HepG2 (cell line): ENCODE data around the gene HSDL1. TPM values are rescaled to one million over a fixed set of nuclear protein-coding genes. Genes with fewer than 3 reads are reported as not detected.

Experiments used
- BRCA1 ChIP-seq: sonication (generic); formaldehyde crosslinking; IDR thresholded peaks from 2 replicates; pipeline ENCODE4 v1.4.0; 2020; ENCODE audit warnings: missing genetic modification reagents
- FUBP1 ChIP-seq: sonication (generic); formaldehyde crosslinking; IDR thresholded peaks from 2 replicates; pipeline ENCODE4 v1.5.1; 2020; ENCODE audit warnings: missing genetic modification reagents, mild to moderate bottlenecking, borderline replicate concordance
- ISX ChIP-seq: sonication (generic); formaldehyde crosslinking; conservative IDR thresholded peaks from 2 replicates; pipeline ENCODE4 v1.5.0; 2020; ENCODE audit warnings: missing genetic modification reagents
- KLF6 ChIP-seq: IDR thresholded peaks from 2 replicates; pipeline ENCODE4 v1.8.0; 2016; ENCODE audit warnings: missing biosample characterization, missing genetic modification reagents
- MNT ChIP-seq: fragments of 450-650 bp; IDR thresholded peaks from 2 replicates; pipeline ENCODE4 v1.6.1; 2016
- MTA3 ChIP-seq: sonication (generic); formaldehyde crosslinking; IDR thresholded peaks from 2 replicates; pipeline ENCODE4 v1.4.0; 2020; ENCODE audit warnings: missing genetic modification reagents
- STAT6 ChIP-seq: sonication (generic); formaldehyde crosslinking; IDR thresholded peaks from 2 replicates; pipeline ENCODE4 v1.4.0; 2020; ENCODE audit warnings: missing genetic modification reagents, mild to moderate bottlenecking, borderline replicate concordance
- TEF ChIP-seq: sonication (generic); formaldehyde crosslinking; IDR thresholded peaks from 2 replicates; pipeline ENCODE4 v1.5.0; 2020; ENCODE audit warnings: missing genetic modification reagents
- ZNF318 ChIP-seq: sonication (generic); formaldehyde crosslinking; IDR thresholded peaks from 2 replicates; pipeline ENCODE4 v1.4.0; 2020; ENCODE audit warnings: mild to moderate bottlenecking, missing genetic modification reagents
- ZNF468 ChIP-seq: sonication (generic); formaldehyde crosslinking; IDR thresholded peaks from 2 replicates; pipeline ENCODE4 v1.8.0; 2022; ENCODE audit warnings: mild to moderate bottlenecking, moderate library complexity, missing genetic modification reagents
- ZNF501 ChIP-seq: sonication (generic); formaldehyde crosslinking; IDR thresholded peaks from 2 replicates; pipeline ENCODE4 v1.5.1; 2020; ENCODE audit warnings: mild to moderate bottlenecking, moderate library complexity, missing genetic modification reagents
- ZNF563 ChIP-seq: sonication (generic); formaldehyde crosslinking; IDR thresholded peaks from 2 replicates; pipeline ENCODE4 v1.8.0; 2022; ENCODE audit warnings: mild to moderate bottlenecking, moderate library complexity, missing genetic modification reagents
- ZNF652 ChIP-seq: IDR thresholded peaks from 2 replicates; pipeline ENCODE4 v1.6.1; 2016; ENCODE audit warnings: low read depth, borderline replicate concordance
- polyA plus RNA-seq, 8 experiments: library from polyadenylated mRNA; depleted of rRNA in 3 of 8; stranded (reverse) in 7 of 8; unstranded in 1 of 8; fragments of >200 nt; fragmentation: Illumina TruSeq in 4 of 8; extraction: Trizol in 4 of 8; gene quantifications; 2 replicates each; pipeline versions ENCODE4 v1.2.1 to v1.2.3, GENCODE V29; 2011 to 2016; ENCODE audit warnings: low read depth in 4 of 8, missing spikeins in 1 of 8, mixed read lengths in 1 of 8; ENCODE audit not compliant: insufficient read depth in 1 of 8
- total RNA-seq, 5 experiments: library from RNA; depleted of rRNA; stranded (reverse); fragments of >200 nt; fragmentation: Illumina TruSeq; extraction: Trizol; gene quantifications; 2 replicates each; pipeline ENCODE4 v1.2.3, GENCODE V29; 2016; ENCODE audit warnings: low read depth in 1 of 5

HSDL1 gene
- total and polyA plus RNA-seq, 2 of the 13 experiments (the other 11 are each of a cell fraction or from before 2014, with no cell fraction given): 49.2 to 49.7 TPM

- TF ChIP-seq ZNF652 (CRISPR knock-in tag) (no peak), KLF6 (peak; percentile 90), ZNF318 (CRISPR knock-in tag) (no peak), STAT6 (CRISPR knock-in tag) (peak; percentile 96; the same call in 1 of the 2 replicates), BRCA1 (no peak), TEF (no peak), ISX (CRISPR knock-in tag) (no peak; the same call in 1 of the 2 replicates), MNT (peak; percentile 84), FUBP1 (CRISPR knock-in tag) (no peak; the same call in 1 of the 2 replicates), MTA3 (CRISPR knock-in tag) (no peak), ZNF501 (CRISPR knock-in tag) (peak; percentile 95), ZNF563 (CRISPR knock-in tag) (peak; percentile 95), ZNF468 (CRISPR knock-in tag) (no peak)
Observed at GRCh38 chr16:84116720-84117493, 28.1 kb downstream of the HSDL1 start, which contains the start of gene MBTPS1 (continued).
